HAP-1 (cell line): ENCODE results near the gene LRP5.
A peak's percentile ranks its signal among the peaks of the same experiment; 100 is the strongest.
"Not testable (repeated sequence)": the region's sequence is repeated elsewhere in the genome, so short reads cannot be mapped to it uniquely, and the experiment has no call there.

Source experiments
- DNase-seq, 2 experiments: peaks; one replicate each; pipeline ENCODE4 v3.0.0-alpha.2; 2016 to 2020; ENCODE audit warnings: low spot score in 2 of 2
- H3K27me3 ChIP-seq: fragments of 250-450 bp; sonication (Bioruptor Pico); 2 replicates; pipeline ENCODE4 v1.5.1; 2020; ENCODE audit warnings: low read depth, mild to moderate bottlenecking, moderate library complexity
- H3K36me3 ChIP-seq: fragments of 250-450 bp; sonication (Bioruptor Pico); replicated peaks from 2 replicates; pipeline ENCODE4 v1.5.1; 2020; ENCODE audit warnings: mild to moderate bottlenecking
- H3K4me1 ChIP-seq: fragments of 250-450 bp; sonication (Bioruptor Pico); 2 replicates; pipeline ENCODE4 v1.5.1; 2020; ENCODE audit warnings: mild to moderate bottlenecking
- H3K4me3 ChIP-seq: fragments of 250-450 bp; sonication (Bioruptor Pico); 2 replicates; pipeline ENCODE4 v1.5.1; 2020; ENCODE audit warnings: mild to moderate bottlenecking, moderate library complexity
- H3K9me3 ChIP-seq: fragments of 250-450 bp; sonication (Bioruptor Pico); 2 replicates; pipeline ENCODE4 v1.5.1; 2020; ENCODE audit warnings: mild to moderate bottlenecking, moderate library complexity
- in situ Hi-C: fragments of 300-500 bp; cut with MboI; formaldehyde crosslinking; loops from 3 replicates; pipeline ENCODE4 v1.14.3; 2020; ENCODE audit warnings: low sequenced_read_pairs, inconsistent platforms, mixed read lengths

LRP5 gene

DNA sequence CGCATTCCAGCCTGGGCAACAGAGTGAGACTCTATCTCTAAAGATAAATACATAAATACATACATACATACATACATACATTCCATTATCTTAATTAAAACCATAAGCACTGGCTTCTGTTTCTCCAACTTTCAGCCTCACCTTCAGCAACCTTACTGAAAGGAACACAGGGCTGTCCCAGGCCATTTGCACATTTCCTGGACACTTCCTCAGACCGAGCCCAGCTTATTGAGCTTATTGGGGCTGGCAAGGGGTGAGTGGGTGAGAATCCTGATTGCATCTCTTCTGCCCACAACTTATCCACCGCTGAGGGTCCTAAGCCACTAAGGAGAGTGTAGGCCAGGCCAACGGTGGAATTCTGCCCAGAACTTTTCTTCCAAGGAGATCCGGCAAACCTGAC is 16.5 kb upstream of the LRP5 start:
- in situ Hi-C loops = no loop called here
- Histone ChIP-seq H3K9me3 (no peaks in the 10 kb centered on the region), H3K27me3 (no peaks in the 10 kb centered on the region), H3K4me3 (no peak overlapping the region), H3K4me1 (no peaks in the 10 kb centered on the region), H3K36me3 (no peaks in the 10 kb centered on the region)
- no peak for DNase-seq

DNA sequence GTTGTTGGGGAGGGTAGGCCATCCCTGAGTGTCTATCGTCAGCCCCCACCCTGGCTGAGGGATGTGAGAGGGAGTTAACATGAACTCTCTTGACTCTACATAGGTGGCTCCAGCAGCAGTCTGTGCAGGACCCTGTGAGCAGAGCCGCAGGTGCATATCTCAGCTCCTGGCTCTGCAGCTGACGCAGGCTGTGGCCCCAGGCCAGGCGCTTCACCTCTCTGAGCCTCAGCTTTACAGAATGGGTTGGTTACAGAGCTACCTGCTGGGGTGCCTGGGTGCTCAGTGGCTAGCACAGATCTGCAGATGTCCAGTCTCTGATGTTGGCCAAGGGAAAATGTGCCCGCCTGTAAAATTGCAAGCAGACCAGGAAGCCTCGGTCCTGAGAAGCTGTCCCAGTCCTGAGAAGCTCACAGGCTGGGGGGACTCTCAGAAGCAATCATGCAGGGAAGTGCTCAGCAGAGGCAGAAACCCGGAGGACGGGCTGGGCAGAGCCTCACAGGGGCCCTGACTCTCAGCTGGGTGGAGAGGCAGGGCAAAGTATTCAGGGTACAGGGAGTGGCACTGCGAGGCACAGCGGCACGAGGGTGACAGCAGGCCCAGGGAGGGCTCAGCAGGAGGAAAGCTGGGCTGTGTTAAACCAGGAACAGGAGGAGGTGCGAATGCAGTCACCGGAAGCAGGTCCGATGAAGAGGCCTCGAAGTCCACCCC is 15.9 kb upstream of the LRP5 start:
- Histone ChIP-seq H3K36me3 (no peaks in the 10 kb centered on the region), H3K4me1 (no peaks in the 10 kb centered on the region), H3K4me3 (no peak overlapping the region), H3K27me3 (no peaks in the 10 kb centered on the region), H3K9me3 (no peaks in the 10 kb centered on the region)
- in situ Hi-C loops = no loop called here
- no peak for DNase-seq

DNA sequence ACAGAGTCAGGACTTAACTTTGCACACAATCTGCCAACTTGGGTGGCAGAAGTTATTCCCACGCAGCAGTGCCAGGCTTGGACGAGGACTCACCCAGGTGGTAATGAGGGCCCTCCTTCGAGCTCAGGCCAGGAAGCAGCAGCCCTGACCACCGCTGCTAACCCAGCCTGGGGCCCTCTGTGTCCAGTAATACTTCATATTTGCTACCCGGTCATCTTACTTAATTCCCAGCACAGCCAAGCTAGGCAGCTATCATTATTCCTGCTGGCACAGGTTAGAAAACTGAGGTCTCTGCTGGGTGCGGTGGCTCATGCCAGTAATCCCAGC is 15.4 kb upstream of the LRP5 start:
- H3K4me1 ChIP-seq = no peaks in the 10 kb centered on the region
- no peaks in the 10 kb centered on the region for H3K9me3 ChIP-seq
- DNase-seq = no peak
- no peak overlapping the region for H3K4me3 ChIP-seq
- in situ Hi-C loops = no loop called here
- H3K27me3 ChIP-seq = no peaks in the 10 kb centered on the region
- H3K36me3 ChIP-seq = no peaks in the 10 kb centered on the region

DNA sequence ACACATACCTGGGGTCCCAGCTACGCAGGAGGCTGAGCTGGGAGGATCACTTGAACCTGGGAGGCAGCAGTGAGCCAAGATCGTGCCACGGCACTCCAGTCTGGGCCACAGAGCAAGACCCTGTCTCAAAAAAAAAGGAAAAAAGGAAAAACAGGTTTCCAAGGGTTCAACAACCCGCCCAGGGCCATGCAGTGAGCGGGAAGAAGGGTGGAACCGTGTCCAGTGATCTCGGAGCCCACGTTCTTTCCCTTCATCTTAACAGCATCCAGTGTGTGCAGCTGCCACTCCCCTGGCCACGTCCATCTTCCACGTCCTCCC is 14.9 kb upstream of the LRP5 start:
- H3K4me1 ChIP-seq = no peaks in the 10 kb centered on the region
- DNase-seq = no peak
- H3K27me3 ChIP-seq = no peaks in the 10 kb centered on the region
- no peaks in the 10 kb centered on the region for H3K36me3 ChIP-seq
- no peaks in the 10 kb centered on the region for H3K9me3 ChIP-seq
- no peak overlapping the region for H3K4me3 ChIP-seq
- in situ Hi-C loops = no loop called here

DNA sequence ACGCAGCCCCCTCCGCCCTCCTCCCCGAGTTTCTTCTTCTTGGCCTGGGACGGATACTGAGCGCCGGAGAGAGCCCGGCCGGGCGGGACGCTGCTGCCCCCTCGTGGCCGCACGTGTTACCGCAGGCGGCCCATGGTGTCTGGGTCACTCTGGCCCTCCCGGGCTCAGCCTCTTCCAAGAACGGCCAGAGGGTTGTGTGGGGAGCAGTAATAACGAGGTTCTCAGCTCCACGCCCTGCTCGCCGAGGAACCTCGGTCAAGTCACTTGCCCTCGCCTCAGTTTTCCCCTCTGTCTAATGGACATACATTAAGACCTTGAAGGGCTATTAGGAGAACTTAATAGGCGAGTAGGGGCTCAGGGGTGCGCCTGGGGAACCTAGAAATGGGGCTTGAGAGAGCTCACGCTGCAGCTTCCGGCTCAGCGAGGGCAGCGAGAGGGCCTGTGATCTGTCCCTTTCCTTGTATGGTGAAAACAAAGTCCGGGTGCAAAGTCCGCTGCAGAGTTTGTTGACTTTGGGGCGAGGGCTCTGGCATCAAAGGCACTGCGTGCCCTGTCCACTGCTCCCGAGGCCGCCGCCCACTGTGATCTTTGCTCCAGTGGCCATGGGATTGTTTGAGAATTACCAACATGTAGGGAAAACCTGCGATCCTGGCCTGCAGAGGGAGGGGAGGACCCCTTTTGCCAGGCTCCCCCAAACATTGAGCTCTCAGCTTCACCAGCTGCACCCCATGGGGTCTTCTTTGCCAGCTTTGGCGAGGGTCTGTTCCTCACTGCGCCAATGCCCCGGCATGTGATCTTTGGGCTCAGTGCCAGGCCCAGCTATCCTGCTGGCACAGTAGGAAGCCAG is 14.4 kb upstream of the LRP5 start:
- no peak overlapping the region for H3K4me3 ChIP-seq
- H3K9me3 ChIP-seq = no peaks in the 10 kb centered on the region
- in situ Hi-C loops = no loop called here
- H3K36me3 ChIP-seq = no peaks in the 10 kb centered on the region
- DNase-seq = peak; percentile 61 to 83
- no peaks in the 10 kb centered on the region for H3K4me1 ChIP-seq
- H3K27me3 ChIP-seq = no peaks in the 10 kb centered on the region

DNA sequence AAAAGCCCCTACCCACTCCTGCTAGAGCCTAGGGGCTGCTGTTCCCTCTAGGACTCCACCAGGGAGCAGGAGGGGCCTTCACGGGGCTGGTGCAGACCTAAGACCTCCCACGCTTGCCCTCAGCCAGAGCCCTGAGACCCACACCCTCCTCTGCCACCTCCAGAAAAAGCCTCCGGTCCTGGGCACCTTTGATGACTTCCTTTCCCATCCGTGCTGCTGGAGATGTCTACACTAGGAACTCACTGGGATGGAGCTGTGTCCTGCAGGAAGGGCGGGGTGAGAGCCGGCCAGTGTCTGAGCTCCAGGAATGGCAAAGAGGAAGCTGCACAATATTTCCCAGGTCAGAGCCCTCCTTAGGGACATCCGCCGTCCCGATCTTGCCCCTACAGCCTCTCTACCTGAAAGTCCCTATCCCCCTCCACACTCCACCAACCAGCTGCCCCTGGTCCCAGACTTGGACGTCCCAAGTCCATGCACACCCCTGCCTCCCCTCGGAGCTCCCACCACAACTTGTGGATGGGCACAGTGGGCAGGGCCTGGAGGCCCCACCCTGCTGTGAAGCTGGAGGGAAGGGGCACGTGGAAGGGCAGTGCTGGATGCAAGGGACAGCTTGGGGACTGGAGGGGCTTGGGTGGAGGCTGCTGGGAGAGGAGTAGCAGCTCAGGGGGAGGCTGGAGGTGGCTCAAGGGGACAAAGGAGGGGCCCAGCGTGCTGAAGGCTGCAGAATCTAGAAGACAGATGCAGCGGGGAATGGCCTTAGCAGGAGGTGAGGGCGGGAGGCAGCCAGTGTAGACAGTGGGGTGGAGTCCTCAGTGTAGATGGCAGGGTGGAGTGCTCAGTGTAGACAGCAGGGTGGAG is 13.5 kb upstream of the LRP5 start:
- peaks cover 7% of the 10 kb centered on the region for H3K9me3 ChIP-seq
- DNase-seq = no peak
- in situ Hi-C loops = no loop called here
- H3K4me1 ChIP-seq = no peaks in the 10 kb centered on the region
- H3K27me3 ChIP-seq = no peaks in the 10 kb centered on the region
- no peak overlapping the region for H3K4me3 ChIP-seq
- no peaks in the 10 kb centered on the region for H3K36me3 ChIP-seq

DNA sequence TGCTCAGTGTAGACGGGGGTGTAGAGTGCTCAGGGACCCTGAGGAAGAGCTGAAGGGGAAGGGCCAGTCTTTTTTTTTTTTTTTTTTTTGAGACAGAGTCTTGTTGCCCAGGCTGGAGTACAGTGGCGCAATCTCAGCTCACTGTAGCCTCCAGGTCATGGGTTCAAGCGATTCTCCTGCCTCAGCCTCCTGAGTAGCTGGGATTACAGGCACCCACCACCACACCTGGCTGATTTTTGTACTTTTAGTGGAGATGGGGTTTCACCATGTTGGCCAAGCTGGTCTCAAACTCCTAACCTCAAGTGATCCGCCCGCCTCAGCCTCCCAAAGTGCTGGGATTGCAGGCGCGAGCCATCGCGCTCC is 12.9 kb upstream of the LRP5 start:
- in situ Hi-C loops, H3K4me1 ChIP-seq, H3K36me3 ChIP-seq, DNase-seq, H3K4me3 ChIP-seq, H3K27me3 ChIP-seq: not testable (repeated sequence)
- H3K9me3 ChIP-seq = peaks cover 13% of the 10 kb centered on the region

DNA sequence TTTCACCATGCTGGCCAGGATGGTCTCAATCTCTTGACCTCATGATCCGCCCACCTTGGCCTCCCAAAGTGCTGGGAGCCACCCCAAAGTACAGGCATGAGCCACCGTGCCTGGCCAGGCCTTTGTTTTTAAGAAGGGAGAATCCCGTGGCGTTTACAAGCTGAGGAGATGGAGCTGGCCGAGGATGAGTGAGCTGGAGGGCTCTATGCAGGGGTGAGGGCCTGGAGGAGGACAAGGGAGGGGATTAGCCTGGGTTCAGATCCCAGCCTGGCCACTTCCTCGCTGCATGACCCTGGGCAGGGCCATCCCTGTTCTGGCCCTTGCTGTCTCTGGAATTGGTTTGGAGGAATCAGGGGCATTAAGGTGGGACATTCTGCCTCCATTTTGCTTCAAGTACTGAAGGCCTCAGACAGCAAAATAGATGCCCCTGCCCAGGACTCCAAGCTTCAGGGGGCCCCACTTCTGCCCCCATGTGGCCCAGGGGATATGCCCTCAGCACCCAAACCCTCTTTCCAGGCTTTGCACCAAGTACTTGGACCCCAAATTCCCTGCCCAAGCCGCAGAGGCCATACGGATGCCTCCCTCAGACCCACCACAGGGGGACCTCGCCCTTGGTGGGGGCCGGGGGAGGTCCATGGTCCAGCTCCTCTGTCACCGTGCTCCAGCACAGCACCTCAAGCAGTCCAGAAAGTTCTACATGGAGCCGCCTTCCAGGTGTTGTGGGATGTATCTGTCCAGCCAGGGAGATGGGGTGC is 12.1 kb upstream of the LRP5 start:
- no peak for DNase-seq
- H3K4me1 ChIP-seq = no peaks in the 10 kb centered on the region
- in situ Hi-C loops = no loop called here
- no peaks in the 10 kb centered on the region for H3K36me3 ChIP-seq
- H3K9me3 ChIP-seq = peaks cover 13% of the 10 kb centered on the region
- no peaks in the 10 kb centered on the region for H3K27me3 ChIP-seq
- no peak overlapping the region for H3K4me3 ChIP-seq

DNA sequence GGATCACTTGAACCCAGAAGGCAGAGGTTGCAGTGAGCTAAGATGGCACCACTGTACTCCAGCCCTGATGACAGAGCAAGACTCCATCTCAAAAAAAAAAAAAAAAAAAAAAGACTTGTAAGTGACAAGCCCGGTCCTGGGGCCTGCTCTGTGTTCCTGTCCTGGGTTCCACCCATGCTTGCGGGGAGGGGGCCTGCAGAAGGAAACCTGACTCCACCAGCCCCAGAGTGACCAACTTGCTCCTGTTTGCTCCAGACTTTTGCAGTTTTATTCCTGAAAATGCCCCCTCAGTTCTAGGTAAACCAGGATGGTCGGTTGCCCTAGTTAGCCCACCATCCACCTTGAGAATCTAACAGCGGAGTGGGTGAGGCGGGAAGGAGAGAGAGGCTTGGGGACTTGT is 10.1 kb upstream of the LRP5 start:
- no peak for DNase-seq
- Histone ChIP-seq H3K4me1 (no peaks in the 10 kb centered on the region), H3K9me3 (peaks cover 13% of the 10 kb centered on the region), H3K4me3 (no peak overlapping the region), H3K27me3 (no peaks in the 10 kb centered on the region), H3K36me3 (no peaks in the 10 kb centered on the region)
- in situ Hi-C loops = no loop called here

DNA sequence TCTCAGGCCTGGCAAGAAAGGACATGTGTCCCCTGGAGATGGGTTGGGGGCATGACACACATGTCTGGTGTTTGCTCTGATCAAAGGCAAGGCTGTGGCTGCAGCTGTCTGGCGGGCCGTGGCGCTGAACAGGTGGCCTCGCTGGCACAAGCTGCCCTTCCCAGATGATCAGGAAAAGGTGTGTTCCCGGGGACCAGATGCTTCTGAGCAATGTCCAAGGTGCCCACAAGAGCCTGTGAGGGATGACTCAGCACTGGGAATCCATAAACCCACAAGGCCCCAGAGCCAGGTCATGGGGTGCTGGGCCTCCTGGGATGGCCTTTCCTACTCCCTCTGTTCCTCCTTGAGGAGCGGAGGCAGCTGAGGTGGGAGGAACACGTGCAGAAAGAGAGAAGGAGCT is 9.7 kb upstream of the LRP5 start:
- no peak for DNase-seq
- H3K9me3 ChIP-seq = peaks cover 13% of the 10 kb centered on the region
- in situ Hi-C loops = no loop called here

DNA sequence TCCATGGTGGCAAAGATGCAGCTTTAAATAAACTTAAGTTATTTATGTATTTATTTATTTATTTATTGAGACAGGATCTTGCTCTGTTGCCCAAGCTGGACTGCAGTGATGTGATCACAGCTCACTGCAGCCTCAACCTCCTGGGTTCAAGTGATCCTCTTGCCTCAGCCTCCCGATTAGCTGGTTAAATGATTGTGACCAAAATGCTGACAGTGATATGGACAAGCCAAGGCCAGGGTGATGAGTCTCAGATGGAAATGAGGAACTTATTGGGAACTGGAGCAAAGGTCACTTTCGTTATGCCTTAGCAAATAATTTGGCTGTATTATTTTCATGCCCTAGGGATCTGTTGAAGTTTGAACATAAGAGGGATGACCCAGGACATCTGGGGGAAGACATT is 9.3 kb upstream of the LRP5 start:
- no peaks in the 10 kb centered on the region for H3K4me1 ChIP-seq
- DNase-seq = no peak
- H3K27me3 ChIP-seq = no peaks in the 10 kb centered on the region
- no peaks in the 10 kb centered on the region for H3K36me3 ChIP-seq
- in situ Hi-C loops = no loop called here
- H3K4me3 ChIP-seq = no peak overlapping the region
- H3K9me3 ChIP-seq = peaks cover 13% of the 10 kb centered on the region

More for the DNA sequence above, 9.7 kb upstream of the LRP5 start:
- Histone ChIP-seq H3K4me3 (no peak overlapping the region), H3K36me3 (no peaks in the 10 kb centered on the region), H3K27me3 (no peaks in the 10 kb centered on the region), H3K4me1 (no peaks in the 10 kb centered on the region)

DNA sequence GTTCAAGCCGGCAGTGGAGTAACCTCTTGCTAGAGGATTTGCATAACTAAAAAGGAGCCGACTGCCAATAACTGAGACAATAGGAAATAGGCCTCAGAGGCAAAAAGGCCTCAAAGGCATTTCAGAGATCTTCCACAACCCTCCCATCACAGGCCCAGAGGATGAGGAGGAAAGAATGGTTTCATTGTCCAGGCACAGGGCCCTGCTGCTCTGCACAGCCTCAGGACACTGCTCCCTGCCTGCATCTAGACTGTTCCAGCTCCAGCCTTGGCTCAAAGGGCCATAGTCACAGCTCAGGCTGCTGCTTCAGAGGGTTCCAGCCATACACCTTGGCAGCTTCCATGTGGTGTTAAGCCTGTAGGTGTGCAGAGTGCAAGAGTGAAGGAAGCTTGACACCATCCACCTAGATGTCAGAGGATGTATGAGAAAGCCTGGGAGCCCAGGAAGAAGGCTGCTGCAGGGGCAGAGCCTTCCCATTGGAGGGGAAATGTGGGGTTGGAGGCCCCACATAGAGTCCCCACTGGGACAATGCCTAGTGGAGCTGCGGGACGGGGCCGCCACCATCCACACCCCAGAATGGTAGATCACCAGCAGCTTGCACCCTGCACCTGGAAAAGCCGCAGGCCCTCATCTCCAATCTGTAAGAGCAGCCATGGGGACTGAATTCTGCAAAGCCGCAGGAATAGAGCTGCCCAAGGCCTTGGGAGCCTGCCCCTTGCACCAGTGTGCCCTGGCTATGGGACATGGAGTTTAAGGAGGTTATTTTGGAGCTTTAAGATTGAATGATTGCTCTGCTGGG is 8.2 kb upstream of the LRP5 start:
- Histone ChIP-seq H3K4me3 (no peak overlapping the region), H3K9me3 (peaks cover 13% of the 10 kb centered on the region), H3K36me3 (no peaks in the 10 kb centered on the region), H3K4me1 (no peaks in the 10 kb centered on the region), H3K27me3 (no peaks in the 10 kb centered on the region)
- in situ Hi-C loops = no loop called here
- peak in 1 of 2 experiments; percentile 20 for DNase-seq

DNA sequence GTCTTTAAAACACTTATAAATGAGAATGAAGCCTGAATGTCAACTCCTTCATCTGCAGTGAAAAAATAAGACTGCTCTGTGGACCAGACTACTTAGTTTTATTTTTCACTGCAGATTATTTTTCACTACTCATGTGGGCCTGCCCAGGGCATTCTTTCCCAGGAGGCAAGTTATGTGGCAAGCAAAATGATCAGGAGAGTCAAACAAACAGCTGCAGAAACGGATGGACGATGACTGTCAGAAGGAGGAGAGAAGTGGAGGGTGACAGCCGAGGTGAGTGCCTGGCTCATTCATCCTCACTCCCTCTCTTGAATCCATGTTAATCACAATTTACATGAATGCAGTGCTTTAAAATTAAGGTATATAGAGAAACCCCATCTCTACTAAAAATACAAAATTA is 5.8 kb upstream of the LRP5 start:
- H3K27me3 ChIP-seq = no peaks in the 10 kb centered on the region
- H3K9me3 ChIP-seq = peaks cover 13% of the 10 kb centered on the region
- H3K4me1 ChIP-seq = no peaks in the 10 kb centered on the region
- no peaks in the 10 kb centered on the region for H3K36me3 ChIP-seq
- H3K4me3 ChIP-seq = no peak overlapping the region
- in situ Hi-C loops = no loop called here
- no peak for DNase-seq
